Osteoblast (primary cell): ENCODE data around the gene UBE2Q2. TPM values are rescaled to one million over a fixed set of nuclear protein-coding genes. Genes with fewer than 3 reads are reported as not detected.
"Not testable (repeated sequence)": the region's sequence is repeated elsewhere in the genome, so short reads cannot be mapped to it uniquely, and the experiment has no call there.

ENCODE experiments used
- DNase-seq: peaks from one replicate; pipeline ENCODE4 v3.0.0; 2011; ENCODE audit warnings: low spot score, mixed read lengths; ENCODE audit not compliant: insufficient read length; ENCODE audit errors: missing footprints
- H2AFZ ChIP-seq: 2 replicates; pipeline ENCODE4 v1.6.0; 2011; ENCODE audit warnings: mild to moderate bottlenecking, low read length
- H3K27ac ChIP-seq: 2 replicates; pipeline ENCODE4 v1.5.1; 2011; ENCODE audit warnings: mild to moderate bottlenecking, low read depth, low read length, moderate library complexity
- H3K27me3 ChIP-seq: 2 replicates; pipeline ENCODE4 v1.6.0; 2012; ENCODE audit warnings: mild to moderate bottlenecking, control low read depth, inconsistent platforms, low read length, moderate library complexity; ENCODE audit not compliant: insufficient read depth
- H3K36me3 ChIP-seq: 2 replicates; pipeline ENCODE4 v1.5.1; 2011; ENCODE audit warnings: mild to moderate bottlenecking, low read length, control low read depth, moderate library complexity; ENCODE audit not compliant: insufficient read depth
- H3K4me1 ChIP-seq: 2 replicates; pipeline ENCODE4 v1.5.1; 2011; ENCODE audit warnings: mild to moderate bottlenecking, low read length, control low read depth, moderate library complexity; ENCODE audit not compliant: insufficient read depth
- H3K4me2 ChIP-seq: 2 replicates; pipeline ENCODE4 v1.6.0; 2011; ENCODE audit warnings: mild to moderate bottlenecking, low read length; ENCODE audit not compliant: insufficient read depth
- H3K4me3 ChIP-seq: fragments of 200-600 bp; sonication (generic); 3 replicates; pipeline ENCODE4 v1.5.1; 2012; ENCODE audit warnings: mild to moderate bottlenecking, low read length, inconsistent platforms; ENCODE audit not compliant: insufficient read depth
- H3K79me2 ChIP-seq: 2 replicates; pipeline ENCODE4 v1.6.0; 2012; ENCODE audit warnings: mild to moderate bottlenecking, low read length, control low read depth, inconsistent platforms; ENCODE audit not compliant: insufficient read depth
- H3K9me3 ChIP-seq: 2 replicates; pipeline ENCODE4 v1.5.1; 2011; ENCODE audit warnings: low read depth, low read length, control low read depth
- H4K20me1 ChIP-seq: 2 replicates; pipeline ENCODE4 v1.6.0; 2012; ENCODE audit warnings: mild to moderate bottlenecking, low read length, control low read depth; ENCODE audit not compliant: insufficient read depth
- CTCF ChIP-seq: IDR thresholded peaks from 2 replicates; pipeline ENCODE4 v1.5.1; 2011; ENCODE audit warnings: mild to moderate bottlenecking, low read depth, low read length, moderate library complexity; ENCODE audit errors: extremely low read depth
- total RNA-seq: library from RNA; depleted of rRNA; stranded (reverse); fragments of >200 nt; gene quantifications from 2 replicates; pipeline ENCODE4 v1.2.3, GENCODE V29; 2012

UBE2Q2 gene
- total RNA-seq, 1 donor = 66.2 TPM

- TF ChIP-seq CTCF = no peak
- H3K9me3 ChIP-seq = no peaks in the 10 kb centered on the region
- peak overlapping the region; percentile 95 for H3K4me2 ChIP-seq
- H2AFZ ChIP-seq = peak overlapping the region; percentile 86
- no peaks in the 10 kb centered on the region for H3K27me3 ChIP-seq
- H3K4me3 ChIP-seq = peak overlapping the region; percentile 83
- peak overlapping the region; percentile 45 for H3K27ac ChIP-seq
- peaks cover 13% of the 10 kb centered on the region for H3K4me1 ChIP-seq
- DNase-seq = peak; percentile 97
- peaks cover 21% of the 10 kb centered on the region for H4K20me1 ChIP-seq
- no peaks in the 10 kb centered on the region for H3K36me3 ChIP-seq
- H3K79me2 ChIP-seq = peaks cover 48% of the 10 kb centered on the region
These were observed 683 bp downstream of the UBE2Q2 start for GRCh38 chr15:75843678-75844581.

GRCh38 chr15:75844629-75845335, 1.5 kb downstream of the UBE2Q2 start:
- TF ChIP-seq CTCF = no peak
- no peaks in the 10 kb centered on the region for H3K9me3 ChIP-seq
- peaks cover 25% of the 10 kb centered on the region for H4K20me1 ChIP-seq
- H3K27me3 ChIP-seq = no peaks in the 10 kb centered on the region
- H3K36me3 ChIP-seq = no peaks in the 10 kb centered on the region
- H2AFZ ChIP-seq = peak overlapping the region; percentile 86
- H3K4me3 ChIP-seq = peak overlapping the region; percentile 83
- H3K27ac ChIP-seq = peak overlapping the region; percentile 45
- peaks cover 57% of the 10 kb centered on the region for H3K79me2 ChIP-seq
- peaks cover 13% of the 10 kb centered on the region for H3K4me1 ChIP-seq
- peak; percentile 78 for DNase-seq
- peak overlapping the region; percentile 95 for H3K4me2 ChIP-seq

DNA sequence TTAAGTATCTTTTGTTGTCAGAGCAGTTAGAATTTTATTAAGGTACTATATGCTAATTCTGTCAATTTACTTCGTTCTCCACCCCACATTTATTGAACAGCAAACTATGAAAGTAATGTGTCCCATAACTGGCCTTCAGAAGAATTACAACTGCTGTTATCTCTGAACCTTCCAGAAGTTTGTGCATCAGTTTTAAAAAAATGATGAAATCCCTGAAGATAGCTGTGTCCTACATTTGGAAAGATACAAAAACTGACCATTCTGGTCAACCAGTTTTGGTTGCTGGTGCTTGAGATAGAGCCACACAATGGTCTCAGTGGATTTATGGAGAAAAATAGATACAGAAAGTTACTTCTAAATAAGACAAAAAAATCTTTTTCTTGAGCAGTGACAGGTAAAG, 5.9 kb downstream of the UBE2Q2 start:
- Histone ChIP-seq H3K27me3 (no peaks in the 10 kb centered on the region), H3K9me3 (no peaks in the 10 kb centered on the region), H3K4me2 (no peak overlapping the region), H2AFZ (no peak overlapping the region), H3K79me2 (peaks cover 99% of the 10 kb centered on the region), H3K36me3 (no peaks in the 10 kb centered on the region), H3K4me3 (no peak overlapping the region), H4K20me1 (peaks cover 45% of the 10 kb centered on the region), H3K4me1 (peaks cover 13% of the 10 kb centered on the region), H3K27ac (no peak overlapping the region)
- DNase-seq = no peak
- TF ChIP-seq CTCF = no peak

DNA sequence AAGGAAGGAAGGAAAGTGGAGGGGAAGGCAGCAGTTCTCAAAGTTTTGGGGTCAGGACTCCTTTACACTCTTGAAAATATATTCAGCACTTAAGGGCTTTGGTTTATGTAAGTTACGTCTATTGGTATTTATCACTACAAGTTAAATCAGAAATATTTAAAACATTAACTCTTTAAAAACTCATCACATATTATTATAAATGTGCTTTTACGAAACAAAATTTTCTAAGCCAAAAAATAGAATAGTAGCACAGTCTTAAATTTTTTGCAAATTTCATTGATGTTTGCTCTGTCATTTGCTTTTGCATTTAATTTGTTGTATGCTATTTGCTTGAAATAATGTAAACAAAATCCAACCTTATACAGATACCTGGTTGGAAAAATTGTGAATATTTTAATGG, 7.5 kb downstream of the UBE2Q2 start:
- Histone ChIP-seq H3K27me3 (no peaks in the 10 kb centered on the region), H3K9me3 (no peaks in the 10 kb centered on the region), H3K27ac (no peak overlapping the region), H4K20me1 (peaks cover 37% of the 10 kb centered on the region), H3K79me2 (peaks cover 91% of the 10 kb centered on the region), H2AFZ (no peak overlapping the region), H3K4me1 (no peaks in the 10 kb centered on the region), H3K36me3 (peaks cover 6% of the 10 kb centered on the region), H3K4me3 (no peak overlapping the region), H3K4me2 (no peak overlapping the region)
- TF ChIP-seq CTCF = no peak
- DNase-seq = no peak

- H3K4me3 ChIP-seq, H3K36me3 ChIP-seq, H3K27me3 ChIP-seq, H3K9me3 ChIP-seq, H3K27ac ChIP-seq, H2AFZ ChIP-seq, H3K4me2 ChIP-seq, DNase-seq, H3K4me1 ChIP-seq: not testable (repeated sequence)
- peaks cover 37% of the 10 kb centered on the region for H4K20me1 ChIP-seq
- H3K79me2 ChIP-seq = peaks cover 88% of the 10 kb centered on the region
These were observed 8.3 kb downstream of the UBE2Q2 start for GRCh38 chr15:75851566-75851965.
